T1000 (cell line): Measurements from ENCODE around the gene FBXL7.

Experiments
- DNase-seq: peaks from one replicate; lab custom pipeline; 2025; ENCODE audit warnings: mixed read lengths; lab: John Stamatoyannopoulos, UW

Gene FBXL7

GRCh38 chr5:15579193-15579990 is 79.4 kb downstream of the FBXL7 start:
- no peak for DNase-seq

- DNase-seq: no peak
Measured at GRCh38 chr5:15584528-15584927, 84.5 kb downstream of the FBXL7 start.

- DNase-seq: no peak
Measured at GRCh38 chr5:15585128-15585527, 85.1 kb downstream of the FBXL7 start.

- no peak for DNase-seq
Measured at GRCh38 chr5:15585841-15586591, 86.0 kb downstream of the FBXL7 start.

- DNase-seq: no peak
Measured at GRCh38 chr5:15587916-15588315, 87.9 kb downstream of the FBXL7 start.

GRCh38 chr5:15592728-15593127 is 92.7 kb downstream of the FBXL7 start:
- DNase-seq: no peak

- DNase-seq: no peak
Measured at GRCh38 chr5:15594977-15595568, 95.1 kb downstream of the FBXL7 start.

GRCh38 chr5:15595929-15596328 is 95.9 kb downstream of the FBXL7 start:
- no peak for DNase-seq

- DNase-seq: no peak
Measured at GRCh38 chr5:15596936-15597335, 97.0 kb downstream of the FBXL7 start.

GRCh38 chr5:15597804-15598203 is 97.8 kb downstream of the FBXL7 start:
- no peak for DNase-seq

- DNase-seq: no peak
Measured at GRCh38 chr5:15598294-15598902, 98.4 kb downstream of the FBXL7 start.

- DNase-seq: no peak
Measured at GRCh38 chr5:15600035-15600434, 100.1 kb downstream of the FBXL7 start.

GRCh38 chr5:15601274-15601673 is 101.3 kb downstream of the FBXL7 start:
- no peak for DNase-seq

- DNase-seq: no peak
Measured at GRCh38 chr5:15601853-15602252, 101.9 kb downstream of the FBXL7 start.

GRCh38 chr5:15604986-15605385 is 105.0 kb downstream of the FBXL7 start:
- no peak for DNase-seq

- DNase-seq: no peak
Measured at GRCh38 chr5:15606197-15606596, 106.2 kb downstream of the FBXL7 start.

- no peak for DNase-seq
Measured at GRCh38 chr5:15607076-15607475, 107.1 kb downstream of the FBXL7 start.

- no peak for DNase-seq
Measured at GRCh38 chr5:15609076-15609725, 109.2 kb downstream of the FBXL7 start.

GRCh38 chr5:15610216-15610615 is 110.2 kb downstream of the FBXL7 start:
- DNase-seq: no peak

- DNase-seq: no peak
Measured at GRCh38 chr5:15611008-15611407, 111.0 kb downstream of the FBXL7 start.

- DNase-seq: no peak
Measured at GRCh38 chr5:15612915-15613635, 113.1 kb downstream of the FBXL7 start.
